HG03025 (cell line): ENCODE results near the gene ERBIN.
"Not testable (repeated sequence)": the region's sequence is repeated elsewhere in the genome, so short reads cannot be mapped to it uniquely, and the experiment has no call there.

Experiments
- ATAC-seq: cut with Tn5 transposase; IDR thresholded peaks from one replicate; pipeline ENCODE4 v1.9.1; 2021; ENCODE audit warnings: mild to moderate bottlenecking, moderate library complexity; ENCODE audit not compliant: unreplicated experiment, low FRiP score

The ERBIN gene

GRCh38 chr5:65926276-65926783, at the start of gene ERBIN:
ERBIN (plus strand) TSS chr5:65926575; CDS start chr5:65992719, 66,144 bp downstream.
- peak; percentile 26 for ATAC-seq

DNA sequence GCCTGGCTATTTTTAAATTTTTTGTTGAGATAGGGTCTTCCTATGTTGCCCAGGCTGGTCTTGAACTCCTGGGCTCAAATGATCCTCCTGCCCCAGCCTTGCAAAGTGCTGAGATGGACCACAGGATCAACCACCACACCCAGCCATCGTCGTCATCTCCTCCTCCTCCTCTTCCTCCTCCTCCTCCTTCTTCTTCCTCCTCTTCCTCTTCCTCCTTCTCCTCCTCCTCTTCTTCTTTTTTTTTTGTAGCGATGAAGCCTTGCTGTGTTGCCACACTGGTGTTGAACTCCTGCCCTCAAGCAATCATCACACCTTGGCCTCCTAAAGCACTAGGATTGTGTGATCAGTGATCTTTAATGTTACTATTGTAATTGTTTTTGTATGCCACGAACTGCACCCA, 49.4 kb upstream of the ERBIN start:
- ATAC-seq = no peak

GRCh38 chr5:65879668-65880256, 46.6 kb upstream of the ERBIN start:
- not testable (repeated sequence) for ATAC-seq

GRCh38 chr5:65880496-65881072, 45.8 kb upstream of the ERBIN start:
- ATAC-seq = no peak

DNA sequence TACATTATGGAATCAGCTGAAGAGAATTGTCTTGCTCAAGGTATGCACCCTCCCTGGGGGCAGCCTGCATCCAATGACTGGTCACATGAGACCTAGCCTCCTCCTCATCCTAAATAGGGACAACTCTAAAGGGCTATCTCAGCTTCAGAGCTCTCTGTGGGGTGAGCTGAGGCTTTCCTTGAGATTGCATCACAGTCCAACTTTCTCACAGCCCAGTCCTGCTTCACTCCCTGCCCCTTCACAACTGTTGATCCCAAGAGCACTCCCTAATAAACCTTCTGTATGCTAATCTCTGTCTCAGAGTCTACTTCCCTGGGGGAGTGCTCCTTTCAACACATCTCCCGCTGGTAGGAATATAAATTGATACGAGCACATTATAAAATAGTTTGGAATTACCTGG, 44.1 kb upstream of the ERBIN start:
- ATAC-seq = no peak

- no peak for ATAC-seq
Measured at GRCh38 chr5:65883461-65883860, 42.9 kb upstream of the ERBIN start.

DNA sequence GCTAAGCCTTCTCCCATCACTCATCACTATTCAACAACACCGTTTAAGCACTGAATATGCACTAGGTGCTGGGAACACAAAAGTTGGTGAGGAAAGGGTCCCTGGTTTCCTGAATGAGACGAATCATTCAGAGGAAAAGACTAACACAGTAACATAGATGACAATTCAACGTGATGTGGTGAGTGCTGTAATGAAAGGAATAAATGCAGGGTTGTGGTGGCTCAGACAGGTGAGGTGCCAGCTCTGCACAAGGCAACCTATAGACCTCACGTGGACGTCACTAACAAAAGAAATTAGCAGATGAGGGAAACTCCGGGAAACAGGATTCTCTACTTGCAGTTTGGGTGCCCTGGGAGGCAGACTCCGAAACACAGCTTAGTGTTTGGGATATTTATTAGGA, 40.0 kb upstream of the ERBIN start:
- no peak for ATAC-seq

DNA sequence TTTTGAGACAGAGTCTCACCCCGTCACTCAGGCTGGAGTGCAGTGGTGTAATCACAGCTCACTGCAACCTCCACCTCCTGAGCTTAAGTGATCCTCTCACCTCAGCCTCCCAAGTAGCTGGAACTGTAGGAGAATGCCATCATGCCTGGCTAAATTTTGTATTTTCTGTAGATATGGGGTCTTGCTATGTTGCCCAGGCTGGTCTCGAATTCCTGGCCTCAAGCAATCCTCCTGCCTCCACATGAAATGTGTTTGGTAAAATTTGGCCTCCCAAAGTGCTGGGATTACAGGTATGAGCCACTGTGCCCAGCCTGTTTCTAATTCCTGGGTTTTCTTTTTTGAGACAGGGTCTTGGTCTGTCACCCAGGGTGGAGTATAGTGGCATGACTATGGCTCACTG, 34.4 kb upstream of the ERBIN start:
- ATAC-seq = not testable (repeated sequence)

DNA sequence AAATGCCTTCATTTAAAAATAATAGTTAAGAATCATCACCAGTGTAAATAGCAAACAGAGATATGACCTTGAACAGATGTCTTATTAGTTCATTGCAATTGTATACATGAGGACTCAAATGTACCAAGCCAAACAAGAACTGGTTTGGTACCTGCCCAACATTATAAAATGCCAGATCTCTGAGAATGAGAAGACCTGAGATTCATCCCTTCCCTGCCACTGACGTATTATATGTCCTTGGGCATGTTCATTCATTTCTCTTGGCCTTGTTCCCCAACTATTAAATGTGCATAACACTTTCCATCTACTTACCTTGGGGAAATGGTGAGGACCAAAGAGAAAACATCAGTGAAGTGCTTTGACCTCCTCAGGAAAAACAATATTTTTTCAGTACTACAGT, 33.6 kb upstream of the ERBIN start:
- no peak for ATAC-seq

DNA sequence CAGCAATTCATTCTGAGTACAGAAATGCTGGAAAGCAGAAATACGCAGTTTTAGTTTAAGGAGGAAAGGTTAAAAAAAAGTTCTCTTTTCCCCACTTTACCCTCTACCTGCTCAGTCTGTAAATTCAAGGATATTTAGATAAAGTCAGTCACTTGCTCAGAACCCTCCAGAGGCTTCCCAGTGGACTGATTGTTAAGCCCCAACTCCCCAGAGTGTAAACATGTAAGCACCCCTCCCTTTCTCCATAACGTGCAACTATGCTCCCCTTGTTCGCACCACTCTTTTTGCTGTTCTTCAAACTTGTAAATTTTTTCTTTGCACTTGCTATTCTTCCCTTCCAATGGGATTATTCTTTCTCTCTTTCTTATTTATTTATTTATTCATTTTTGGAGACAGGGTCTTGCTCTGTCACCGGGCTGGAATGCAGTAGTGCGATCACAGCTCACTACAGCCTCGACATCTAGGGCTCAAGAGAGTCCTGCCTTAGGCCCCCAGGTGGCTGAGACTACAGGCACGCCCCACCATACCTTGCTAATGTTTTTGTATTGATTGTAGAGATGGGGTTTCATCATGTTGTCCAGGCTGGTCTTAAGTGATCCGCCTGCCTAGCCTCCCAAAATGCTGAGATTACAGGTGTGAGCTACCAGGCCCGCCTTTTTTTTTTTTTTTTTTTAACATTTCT, 32.5 kb upstream of the ERBIN start:
- ATAC-seq = no peak

DNA sequence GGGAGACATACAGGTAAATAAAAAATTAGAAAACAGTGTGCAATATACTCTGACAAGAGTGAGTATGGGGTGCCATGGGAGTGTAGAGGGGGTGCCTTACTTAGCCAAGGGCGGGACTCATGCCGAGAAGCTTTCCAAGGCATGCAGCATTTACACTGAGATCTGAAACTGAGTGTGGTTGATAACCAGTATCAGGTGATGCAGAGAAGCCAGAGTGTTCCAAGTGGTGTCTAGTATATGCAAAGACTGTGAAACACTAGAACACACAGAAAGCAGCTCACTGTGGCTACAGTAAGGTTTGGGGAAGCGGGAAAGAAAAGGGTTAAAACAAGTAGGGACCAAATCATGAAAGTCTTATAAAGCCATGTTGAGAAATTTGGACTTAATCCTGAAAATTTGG, 30.5 kb upstream of the ERBIN start:
- no peak for ATAC-seq

DNA sequence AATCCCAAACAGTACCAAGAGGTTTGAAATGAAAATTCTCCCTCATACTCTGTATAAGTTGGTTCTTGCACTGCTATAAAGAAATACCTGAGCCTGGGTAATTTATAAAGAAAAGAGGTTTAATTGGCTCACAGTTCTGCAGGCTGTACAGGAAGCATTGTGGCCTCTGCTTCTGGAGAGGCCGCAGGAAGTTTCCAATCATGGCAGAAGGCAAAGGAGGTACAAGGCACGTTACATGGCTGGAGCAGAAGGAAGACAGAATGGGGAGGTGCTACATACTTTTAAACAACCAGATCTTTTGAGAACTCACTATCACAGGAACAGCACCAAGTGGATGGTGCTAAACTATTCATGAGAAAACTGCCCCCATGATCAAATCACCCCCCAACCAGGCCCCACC, 25.6 kb upstream of the ERBIN start:
- ATAC-seq = no peak

- no peak for ATAC-seq
Measured at GRCh38 chr5:65902104-65902503, 24.3 kb upstream of the ERBIN start.

- no peak for ATAC-seq
Measured at GRCh38 chr5:65903581-65903980, 22.8 kb upstream of the ERBIN start.

- ATAC-seq = no peak
Measured at GRCh38 chr5:65906256-65906655, 20.1 kb upstream of the ERBIN start.

GRCh38 chr5:65907135-65907534, 19.2 kb upstream of the ERBIN start:
- no peak for ATAC-seq

DNA sequence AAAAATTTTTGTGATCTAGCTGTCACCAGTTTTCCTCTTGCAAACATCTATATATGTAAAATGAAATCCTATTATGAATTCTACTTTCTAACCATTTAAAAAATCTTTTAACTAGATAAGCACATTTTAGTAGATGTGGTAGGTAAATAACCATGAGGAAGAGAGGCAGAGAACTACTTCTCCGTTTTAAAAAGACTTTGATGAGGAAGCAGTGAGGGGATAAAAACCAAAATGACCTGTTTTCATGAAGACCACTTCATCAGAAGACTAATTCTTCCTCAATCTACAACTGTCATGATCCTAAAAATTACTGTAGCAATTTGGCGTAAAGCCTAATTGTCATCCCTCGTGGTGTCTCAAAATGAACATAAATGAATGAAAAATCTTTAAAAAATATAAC, 15.7 kb upstream of the ERBIN start:
- no peak for ATAC-seq

DNA sequence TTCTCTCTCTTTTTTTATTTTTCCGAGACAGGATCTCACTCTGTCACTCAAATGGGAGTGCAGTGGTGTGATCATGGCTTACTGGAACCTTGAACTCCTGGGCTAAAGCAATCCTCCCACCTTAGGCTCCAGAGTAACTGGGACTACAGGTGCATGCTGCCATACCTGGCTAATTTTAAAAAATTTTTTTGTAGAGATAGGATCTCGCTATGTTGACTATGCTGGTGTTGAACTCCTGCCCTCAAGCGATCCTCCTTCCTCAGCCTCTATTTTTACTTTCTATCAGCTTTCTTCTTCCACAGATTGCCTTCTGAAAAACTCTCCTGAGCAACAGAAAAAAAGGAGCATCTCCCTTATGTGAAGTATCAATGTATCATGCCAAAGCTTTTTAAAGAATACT, 14.1 kb upstream of the ERBIN start:
- no peak for ATAC-seq

DNA sequence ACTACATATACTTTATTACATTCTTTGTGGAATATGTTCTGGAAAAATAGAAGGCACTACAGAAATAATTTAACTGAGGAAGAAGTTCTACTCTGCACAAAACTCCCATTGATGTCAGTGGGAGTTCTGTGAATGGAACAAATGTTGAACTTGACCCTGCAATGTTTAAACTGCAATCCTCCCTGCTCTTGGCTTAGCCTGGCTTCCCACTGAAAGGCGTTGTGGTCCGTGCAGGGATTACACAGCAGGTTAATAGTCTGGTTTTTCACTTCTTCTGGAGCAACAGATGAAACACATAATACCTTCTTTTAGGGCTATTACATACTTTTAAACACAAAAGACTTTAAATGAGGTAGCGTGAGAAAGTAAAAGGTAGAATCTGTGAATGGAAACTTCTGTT, 12.9 kb upstream of the ERBIN start:
- no peak for ATAC-seq

- ATAC-seq = no peak
Measured at GRCh38 chr5:65914641-65915196, 11.7 kb upstream of the ERBIN start.

GRCh38 chr5:65915661-65916060, 10.7 kb upstream of the ERBIN start:
- ATAC-seq = not testable (repeated sequence)

DNA sequence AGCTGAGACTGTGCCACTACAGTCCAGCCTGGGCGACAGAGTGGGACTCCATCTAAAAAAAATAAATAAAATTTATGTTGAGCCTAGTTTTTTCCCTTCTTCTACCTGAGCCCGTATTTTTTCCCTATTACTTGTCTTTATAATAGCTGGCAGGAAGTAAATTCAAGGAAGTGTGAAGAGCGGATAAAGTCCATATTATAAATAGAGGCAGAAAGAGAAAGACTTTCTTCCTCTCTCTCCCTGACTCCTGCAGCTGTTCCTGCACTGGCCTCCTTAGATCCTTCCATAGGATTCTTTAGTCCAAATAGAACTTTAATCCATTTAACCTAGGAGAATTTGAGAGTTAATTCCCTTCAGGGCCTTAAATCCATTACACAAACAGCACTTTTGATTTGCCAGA, 10.3 kb upstream of the ERBIN start:
- ATAC-seq = no peak
